GM12873 (cell line): ENCODE data around the gene GGA3.

ENCODE experiments used
- CTCF ChIP-seq: IDR thresholded peaks from 2 replicates; pipeline ENCODE4 v1.5.1; 2012; ENCODE audit warnings: low read depth, mild to moderate bottlenecking, moderate library complexity, low read length, control low read depth; ENCODE audit not compliant: insufficient read depth; ENCODE audit errors: missing control alignments

Gene GGA3

GRCh38 chr17:75261336-75262111 is at the start of gene GGA3, which contains the start of gene MRPS7:
Gene GGA3 (minus strand): TSS chr17:75261606. CDS start chr17:75261587, 19 bp downstream.
Gene MRPS7 (plus strand): TSS chr17:75261879. CDS start chr17:75261901, 22 bp downstream.
- TF ChIP-seq CTCF = no peak

GRCh38 chr17:75308732-75309629 is 47.6 kb upstream of the GGA3 start:
- TF ChIP-seq CTCF = no peak

GRCh38 chr17:75307957-75308731 is 46.7 kb upstream of the GGA3 start:
- TF ChIP-seq CTCF = no peak

- no peak for TF ChIP-seq CTCF
Measured at GRCh38 chr17:75301502-75302206, 40.2 kb upstream of the GGA3 start.

GRCh38 chr17:75301049-75301448 is 39.6 kb upstream of the GGA3 start:
- no peak for TF ChIP-seq CTCF

GRCh38 chr17:75300280-75300679 is 38.9 kb upstream of the GGA3 start:
- TF ChIP-seq CTCF = no peak
